Natural killer cell (primary cell): ENCODE data around the gene CBLB. TPM values are rescaled to one million over a fixed set of nuclear protein-coding genes. Genes with fewer than 3 reads are reported as not detected.
A peak's percentile ranks its signal among the peaks of the same experiment; 100 is the strongest.

Experiments used
- ATAC-seq, 3 donors: fragments of 150-1000 bp in 2 of 3; fragments of 200-7000 bp in 1 of 3; cut with Tn5 transposase; 1 replicate in 1 of 3; 2 replicates in 2 of 3; pipeline ENCODE4 v1.10.0; 2021; ENCODE audit warnings: mild to moderate bottlenecking in 2 of 3, moderate library complexity in 2 of 3
- DNase-seq, 2 donors: peaks; one replicate each; pipeline versions ENCODE4 v3.0.0 to v3.0.0-alpha.2; 2013 to 2021; ENCODE audit warnings: mixed read lengths in 1 of 2
- H3K27ac ChIP-seq: one replicate; pipeline ENCODE4 v1.5.1; 2013; ENCODE audit warnings: mild to moderate bottlenecking, low read length
- H3K27me3 ChIP-seq: one replicate; pipeline ENCODE4 v1.6.1; 2013; ENCODE audit warnings: low read length; ENCODE audit not compliant: control insufficient read depth, insufficient read depth
- H3K36me3 ChIP-seq: one replicate; pipeline ENCODE4 v1.6.1; 2013; ENCODE audit warnings: low read length; ENCODE audit not compliant: control insufficient read depth, insufficient read depth
- H3K4me1 ChIP-seq: one replicate; pipeline ENCODE4 v1.6.1; 2013; ENCODE audit warnings: low read length; ENCODE audit not compliant: control insufficient read depth, insufficient read depth
- H3K4me3 ChIP-seq: one replicate; pipeline ENCODE4 v1.5.1; 2013; ENCODE audit warnings: low read length
- H3K9me3 ChIP-seq: one replicate; pipeline ENCODE4 v1.6.1; 2013; ENCODE audit warnings: low read length; ENCODE audit not compliant: control insufficient read depth, insufficient read depth
- H3K27ac Mint-ChIP-seq, 2 donors: one replicate each; pipeline ENCODE4 v1.8.0; 2022; ENCODE audit warnings: mild to moderate bottlenecking in 2 of 2, mixed read lengths in 2 of 2, moderate library complexity in 1 of 2
- H3K27me3 Mint-ChIP-seq, 2 donors: one replicate each; pipeline ENCODE4 v1.8.0; 2022; ENCODE audit warnings: low read depth in 2 of 2, mixed read lengths in 2 of 2
- H3K36me3 Mint-ChIP-seq: one replicate; pipeline ENCODE4 v1.8.0; 2022; ENCODE audit warnings: mixed read lengths
- H3K4me1 Mint-ChIP-seq, 2 donors: one replicate each; pipeline ENCODE4 v1.8.0; 2022; ENCODE audit warnings: mixed read lengths in 2 of 2
- H3K4me3 Mint-ChIP-seq: one replicate; pipeline ENCODE4 v1.8.0; 2022; ENCODE audit warnings: mild to moderate bottlenecking, moderate library complexity, mixed read lengths
- H3K9me3 Mint-ChIP-seq, 2 donors: one replicate each; pipeline ENCODE4 v1.8.0; 2022; ENCODE audit warnings: mixed read lengths in 2 of 2
- CTCF ChIP-seq: fragments of 200-600 bp; IDR thresholded peaks from one replicate; pipeline ENCODE4 v1.8.0; 2022; ENCODE audit warnings: antibody characterized with exemption
- WGBS: methylation state at CpG from one replicate; pipeline ENCODE4 v1.1.7; 2013; ENCODE audit warnings: missing lambda C conversion rate; ENCODE audit not compliant: insufficient coverage; 5-methylcytosine and 5-hydroxymethylcytosine counted together
- intact Hi-C: fragments of 100-400 bp; cut with micrococcal nuclease; formaldehyde crosslinking; loops from one replicate; pipeline ENCODE4 v1.14.2; 2022
- total RNA-seq, 4 donors: library from RNA; stranded (reverse); fragments of 120-200 nt in 1 of 4; gene quantifications; one replicate each; pipeline versions ENCODE4 v1.2.3 to v1.2.4, GENCODE V29; 2013 to 2022

CBLB gene
- total RNA-seq, 3 donors from 2014 or later (not counting 1 experiment from before 2014, with no cell fraction given), result 180 to 287 (median 230) TPM

- H3K27me3 Mint-ChIP-seq, result no peaks in the 10 kb centered on the region
- peaks cover 67 to 68% of the 10 kb centered on the region in 2 donors for H3K4me1 Mint-ChIP-seq
- WGBS, result 82% methylated on average over 3 of the region's 6 CpGs
- ATAC-seq, result peak; percentile 71 to 86 (median 71)
- H3K4me3 ChIP-seq, result no peak overlapping the region
- H3K4me1 ChIP-seq, result no peaks in the 10 kb centered on the region
- H3K9me3 Mint-ChIP-seq, result no peaks in the 10 kb centered on the region
- H3K36me3 ChIP-seq, result peaks cover 37% of the 10 kb centered on the region
- DNase-seq, result peak in 1 of 2 donors; percentile 32
- H3K27ac ChIP-seq, result no peak overlapping the region
- no peaks in the 10 kb centered on the region for H3K9me3 ChIP-seq
- no peak for TF ChIP-seq CTCF
- intact Hi-C loops, result loop anchor here (2.0 to 5.0 kb wide), 3 partner anchors 15 to 37 kb away; partner anchors contain the start of gene CBLB
- H3K27ac Mint-ChIP-seq, result peak overlapping the region; percentile 79 to 83
- H3K4me3 Mint-ChIP-seq, result peak overlapping the region; percentile 46
- no peaks in the 10 kb centered on the region for H3K27me3 ChIP-seq
- H3K36me3 Mint-ChIP-seq, result peaks cover 15% of the 10 kb centered on the region
These were observed 24.8 kb downstream of the CBLB start for GRCh38 chr3:105843994-105844393.

GRCh38 chr3:105842943-105843342 is 25.9 kb downstream of the CBLB start:
- intact Hi-C loops, result loop anchor here (5.0 kb wide), 1 partner anchor 36 kb away; no protein-coding TSS in a partner anchor
- Mint-ChIP-seq H3K4me3 (no peak overlapping the region), H3K27ac (no peak overlapping the region), H3K27me3 (no peaks in the 10 kb centered on the region), H3K4me1 (peaks cover 67 to 69% of the 10 kb centered on the region in 2 donors), H3K9me3 (no peaks in the 10 kb centered on the region), H3K36me3 (peaks cover 25% of the 10 kb centered on the region)
- H3K9me3 ChIP-seq, result no peaks in the 10 kb centered on the region
- TF ChIP-seq CTCF, result no peak
- DNase-seq, result no peak
- H3K36me3 ChIP-seq, result peaks cover 35% of the 10 kb centered on the region
- no peaks in the 10 kb centered on the region for H3K4me1 ChIP-seq
- WGBS, result 96% methylated on average over 2 of the region's 2 CpGs
- no peak for ATAC-seq
- H3K27ac ChIP-seq, result no peak overlapping the region
- no peaks in the 10 kb centered on the region for H3K27me3 ChIP-seq
- H3K4me3 ChIP-seq, result no peak overlapping the region

- Histone ChIP-seq H3K27me3 (no peaks in the 10 kb centered on the region), H3K9me3 (no peaks in the 10 kb centered on the region), H3K36me3 (peaks cover 35% of the 10 kb centered on the region), H3K27ac (no peak overlapping the region), H3K4me1 (no peaks in the 10 kb centered on the region), H3K4me3 (no peak overlapping the region)
- Mint-ChIP-seq H3K4me1 (peaks cover 67 to 69% of the 10 kb centered on the region in 2 donors), H3K27me3 (no peaks in the 10 kb centered on the region), H3K27ac (peak overlapping the region; percentile 12 to 77), H3K4me3 (peak overlapping the region; percentile 55), H3K36me3 (peaks cover 26% of the 10 kb centered on the region), H3K9me3 (no peaks in the 10 kb centered on the region)
- 100% methylated on average over 2 of the region's 3 CpGs for WGBS
- DNase-seq (no peak), ATAC-seq (no peak)
- no peak for TF ChIP-seq CTCF
- intact Hi-C loops, result loop anchor here (5.0 kb wide), 1 partner anchor 35 kb away; no protein-coding TSS in a partner anchor
These were observed 26.4 kb downstream of the CBLB start for GRCh38 chr3:105842449-105842848.

- peak in 1 of 3 donors; percentile 34 for ATAC-seq
- Mint-ChIP-seq H3K9me3 (no peaks in the 10 kb centered on the region), H3K4me1 (peaks cover 68 to 73% of the 10 kb centered on the region in 2 donors), H3K4me3 (no peak overlapping the region), H3K36me3 (peaks cover 26% of the 10 kb centered on the region), H3K27ac (peak overlapping the region; percentile 53 to 76), H3K27me3 (no peaks in the 10 kb centered on the region)
- H3K27ac ChIP-seq, result no peak overlapping the region
- no peak for DNase-seq
- H3K36me3 ChIP-seq, result peaks cover 43% of the 10 kb centered on the region
- WGBS, result 57% methylated on average over 1 of the region's 2 CpGs
- H3K4me1 ChIP-seq, result no peaks in the 10 kb centered on the region
- no peaks in the 10 kb centered on the region for H3K27me3 ChIP-seq
- no peaks in the 10 kb centered on the region for H3K9me3 ChIP-seq
- no peak for TF ChIP-seq CTCF
- no peak overlapping the region for H3K4me3 ChIP-seq
- intact Hi-C loops, result no loop called here
These were observed 30.9 kb downstream of the CBLB start for GRCh38 chr3:105837947-105838346.
